ENCODE results near the gene GNL1.
A peak's percentile ranks its signal among the peaks of the same experiment; 100 is the strongest.
"Not testable (repeated sequence)": the region's sequence is repeated elsewhere in the genome, so short reads cannot be mapped to it uniquely, and the experiment has no call there.

Gene GNL1

DNA sequence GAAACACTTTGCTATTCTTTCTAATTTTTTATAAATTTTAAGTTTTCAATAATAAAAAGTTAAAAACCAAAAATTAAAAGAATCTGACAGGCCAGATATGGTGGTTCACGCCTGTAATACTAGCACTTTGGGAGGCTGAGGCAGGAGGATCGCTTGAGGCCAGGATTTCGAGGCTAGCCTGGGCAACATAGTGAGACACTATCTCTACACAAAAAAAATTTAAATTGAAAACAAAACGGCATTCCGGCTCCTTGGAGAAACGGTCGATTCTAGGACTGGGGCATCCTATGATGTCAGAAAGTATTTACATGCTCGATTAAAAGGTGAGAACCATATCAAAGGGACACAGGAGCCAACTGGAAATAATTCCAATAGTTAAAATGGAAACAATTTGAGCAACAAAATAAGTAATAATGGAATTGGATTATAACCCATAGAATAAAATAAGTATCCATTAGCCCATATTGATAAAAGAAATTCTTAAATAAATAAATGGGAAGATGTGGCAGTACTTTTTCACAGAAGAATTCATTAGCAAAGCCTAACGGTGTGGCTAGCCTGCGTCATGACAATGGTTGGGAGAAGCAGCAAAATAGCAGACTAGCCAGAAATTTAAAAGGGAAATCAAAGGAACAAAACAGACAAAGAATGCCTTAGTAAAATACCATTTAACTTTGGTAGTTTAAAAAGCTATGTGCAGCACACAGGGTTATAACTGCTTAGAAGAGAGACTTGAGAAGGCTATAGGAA lies 45.7 kb downstream of the GNL1 start:
- FAIRE-seq: no peak
- TF ChIP-seq POLR2A (IDR thresholded peaks at IDR 0.05; ENCODE audit: low read depth, low read length): no peak
- no peak for DNase-seq (ENCODE audit: insufficient read length, low spot score)

DNA sequence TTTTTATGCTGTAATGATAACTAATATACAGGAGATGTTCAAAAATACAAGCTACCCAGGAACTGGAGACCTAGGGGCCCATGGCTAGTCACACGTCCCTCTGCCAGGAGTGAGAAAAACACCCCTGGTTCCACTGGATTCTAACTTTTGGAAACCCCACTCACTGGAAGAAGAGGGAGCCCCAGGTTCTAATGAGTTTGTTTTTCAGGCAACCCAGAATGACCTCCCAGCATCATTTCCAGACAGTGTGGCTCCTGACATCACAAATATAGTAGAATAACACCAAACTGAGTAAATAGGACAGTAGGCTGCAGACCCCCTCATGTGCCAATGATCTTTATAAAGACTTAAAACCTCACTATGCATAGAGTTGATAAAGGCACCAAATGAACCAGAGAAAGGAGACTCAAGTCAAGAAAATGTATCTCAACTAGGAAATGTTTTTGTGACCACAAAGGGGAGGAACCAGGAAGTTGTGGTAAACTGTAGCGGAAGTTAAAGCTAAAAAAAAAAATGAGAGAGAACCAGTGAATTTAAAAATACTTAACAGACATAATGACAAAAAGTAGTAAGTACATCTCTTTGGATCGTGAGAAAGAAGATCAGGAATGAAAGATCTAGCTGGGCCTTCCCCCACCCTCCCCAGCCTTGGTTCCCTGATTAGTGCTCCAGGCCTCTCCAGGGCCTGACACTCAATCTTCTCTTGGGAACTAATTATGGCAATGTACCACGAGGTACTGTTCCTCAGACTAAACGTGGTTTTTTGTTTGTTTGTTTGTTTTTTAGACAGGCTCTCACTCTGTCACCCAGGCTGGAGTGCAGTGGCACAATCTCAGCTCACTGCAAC lies 47.2 kb downstream of the GNL1 start:
- no peak for DNase-seq (ENCODE audit: insufficient read length, low spot score)
- no peak for TF ChIP-seq POLR2A (IDR thresholded peaks at IDR 0.05; ENCODE audit: low read depth, low read length)
- FAIRE-seq: no peak

DNA sequence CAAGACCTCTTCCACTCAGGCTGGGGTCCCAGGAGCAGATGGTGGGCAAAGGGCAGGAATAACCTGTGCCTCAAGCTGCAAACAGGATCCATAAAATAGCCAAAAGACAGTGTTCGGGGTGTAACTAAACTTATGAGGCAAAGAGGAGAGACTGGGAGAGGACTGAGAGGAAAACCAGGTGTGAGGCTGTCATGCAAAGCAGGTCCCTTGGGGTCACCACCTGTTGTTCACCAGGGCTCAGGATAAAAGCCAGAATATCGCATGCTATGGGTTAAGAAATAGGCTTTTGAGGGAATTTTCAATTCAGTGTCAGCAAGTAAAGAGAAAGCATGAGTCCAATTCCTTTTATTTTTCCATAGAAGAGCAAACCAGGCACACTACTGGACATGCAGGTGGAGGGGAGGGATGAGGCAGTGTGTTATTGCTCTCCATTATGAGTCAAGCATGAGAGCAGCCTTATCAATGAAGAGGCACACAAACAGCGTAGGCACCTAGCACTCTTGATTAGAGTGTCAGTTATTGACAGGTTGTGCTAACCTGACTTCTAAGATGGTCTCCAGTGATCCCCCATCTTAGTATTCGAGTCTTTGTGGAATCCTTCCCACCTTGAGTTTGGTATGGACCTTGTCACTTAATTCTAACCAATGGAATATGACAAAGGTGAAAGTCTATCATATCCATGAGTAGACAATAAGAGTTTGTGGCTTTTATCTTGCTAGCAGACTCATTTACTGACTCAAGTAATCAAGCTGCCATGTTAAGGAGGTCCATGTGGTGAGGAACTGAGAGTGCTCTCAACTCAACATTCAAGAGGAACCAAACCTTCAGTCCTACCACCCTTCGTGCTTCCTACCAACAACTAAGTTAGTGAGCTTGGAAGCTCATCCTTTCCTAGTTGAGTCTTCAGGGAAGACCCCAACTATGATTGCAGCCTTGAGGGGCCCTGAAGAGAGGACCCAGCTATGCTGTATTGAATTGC lies 48.2 kb downstream of the GNL1 start:
- FAIRE-seq (no peak), DNase-seq (ENCODE audit: insufficient read length, low spot score) (no peak)
- TF ChIP-seq POLR2A (IDR thresholded peaks at IDR 0.05; ENCODE audit: low read depth, low read length): no peak

DNA sequence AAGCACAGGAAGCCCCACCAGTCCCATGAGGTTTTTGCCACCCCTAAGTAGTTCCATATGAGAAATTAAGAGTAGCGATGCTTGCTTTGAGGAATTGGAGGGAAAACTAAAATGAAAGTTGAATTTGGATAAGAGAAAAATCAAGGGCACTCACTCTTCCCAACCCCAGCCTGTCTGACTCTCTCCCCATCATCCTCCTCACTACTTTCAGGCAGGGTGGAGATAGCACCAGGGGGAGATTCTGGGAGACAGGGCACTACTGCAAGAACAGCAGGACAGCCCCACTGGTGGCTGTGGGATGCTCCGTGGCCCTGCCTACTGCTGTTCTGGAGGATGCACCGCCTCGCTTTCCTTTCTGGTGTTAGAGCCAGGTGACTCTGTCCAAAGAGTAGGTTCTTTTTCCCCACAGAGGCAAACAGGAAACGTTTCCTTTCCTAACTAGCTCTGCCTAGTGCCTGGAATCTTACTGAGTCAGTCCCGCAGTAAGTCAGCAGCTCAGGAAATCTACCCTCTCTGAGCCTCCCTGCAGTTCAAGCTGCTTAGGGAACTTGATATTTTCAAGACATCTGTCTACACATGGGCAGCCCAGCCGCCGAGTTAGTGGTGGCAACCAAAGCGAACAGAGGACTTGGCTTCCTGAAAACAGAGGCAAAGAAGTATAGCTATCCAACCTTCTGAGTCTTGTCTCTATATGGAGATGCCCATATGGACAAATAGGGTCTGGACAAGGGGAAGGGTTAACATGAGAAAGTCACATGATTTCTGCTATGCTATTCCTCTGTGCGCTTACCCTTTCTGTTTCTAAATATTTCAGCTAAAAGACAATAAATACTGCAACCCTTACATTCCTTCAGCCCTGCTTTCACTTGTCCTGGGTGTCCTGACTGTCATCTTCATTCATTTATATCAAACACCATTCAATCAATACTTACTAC lies 55.6 kb downstream of the GNL1 start:
- FAIRE-seq: peak; percentile 48
- TF ChIP-seq POLR2A (IDR thresholded peaks at IDR 0.05; ENCODE audit: low read depth, low read length): no peak
- no peak for DNase-seq (ENCODE audit: insufficient read length, low spot score)

DNA sequence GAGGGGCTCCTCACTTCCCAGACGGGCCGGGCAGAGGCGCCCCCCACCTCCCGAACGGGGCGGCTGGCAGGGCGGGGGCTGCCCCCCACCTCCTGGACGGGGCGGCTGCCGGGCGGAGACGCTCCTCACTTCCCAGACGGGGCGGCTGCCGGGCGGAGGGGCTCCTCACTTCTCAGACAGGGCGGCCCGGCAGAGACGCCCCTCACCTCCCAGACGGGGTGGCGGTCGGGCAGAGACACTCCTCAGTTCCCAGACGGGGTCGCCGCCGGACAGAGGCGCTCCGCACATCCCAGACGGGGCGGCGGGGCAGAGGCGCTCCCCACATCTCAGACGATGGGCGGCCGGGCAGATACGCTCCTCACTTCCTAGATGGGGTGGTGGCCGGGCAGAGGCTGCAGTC lies 57.6 kb downstream of the GNL1 start:
- FAIRE-seq; DNase-seq (ENCODE audit: insufficient read length, low spot score): not testable (repeated sequence)

DNA sequence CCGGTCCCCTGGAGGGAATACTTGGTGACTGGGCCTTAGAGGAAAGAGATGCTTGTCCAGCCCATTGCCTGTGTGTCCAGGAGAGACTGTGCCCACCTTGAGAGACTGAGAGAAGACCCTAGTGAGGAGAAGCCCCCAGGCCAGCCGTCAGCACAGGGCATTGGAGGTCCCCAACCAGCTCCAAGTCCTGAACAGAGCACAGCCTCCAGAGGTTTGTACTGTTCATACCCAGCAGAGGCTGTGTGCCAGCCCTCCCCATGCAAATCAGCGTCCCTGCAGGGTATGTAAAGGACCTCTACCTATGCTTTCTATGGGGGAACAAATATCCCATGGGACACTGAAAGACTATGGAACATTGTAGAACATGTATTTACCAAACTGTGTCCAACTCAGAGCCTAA lies 58.6 kb downstream of the GNL1 start:
- no peak for DNase-seq (ENCODE audit: insufficient read length, low spot score)
- FAIRE-seq: no peak
- no peak for TF ChIP-seq POLR2A (IDR thresholded peaks at IDR 0.05; ENCODE audit: low read depth, low read length)

DNA sequence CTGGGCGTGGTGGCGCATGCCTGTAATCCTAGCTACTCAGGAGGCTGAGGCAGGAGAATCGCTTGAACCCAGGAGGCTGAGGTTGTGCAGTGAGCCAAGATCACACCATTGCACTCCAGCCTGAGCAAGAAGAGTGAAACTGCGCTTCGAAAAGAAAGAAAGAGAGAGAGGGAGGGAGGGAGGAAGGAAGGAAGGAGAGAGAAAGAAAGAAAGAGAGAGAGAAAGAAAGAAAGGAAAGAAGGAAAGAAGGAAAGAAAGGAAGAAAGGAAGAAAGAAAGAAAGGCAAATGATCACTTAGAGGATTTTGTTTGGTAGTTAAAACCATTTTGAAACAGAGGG lies 59.1 kb downstream of the GNL1 start:
- not testable (repeated sequence) for FAIRE-seq; DNase-seq (ENCODE audit: insufficient read length, low spot score)

DNA sequence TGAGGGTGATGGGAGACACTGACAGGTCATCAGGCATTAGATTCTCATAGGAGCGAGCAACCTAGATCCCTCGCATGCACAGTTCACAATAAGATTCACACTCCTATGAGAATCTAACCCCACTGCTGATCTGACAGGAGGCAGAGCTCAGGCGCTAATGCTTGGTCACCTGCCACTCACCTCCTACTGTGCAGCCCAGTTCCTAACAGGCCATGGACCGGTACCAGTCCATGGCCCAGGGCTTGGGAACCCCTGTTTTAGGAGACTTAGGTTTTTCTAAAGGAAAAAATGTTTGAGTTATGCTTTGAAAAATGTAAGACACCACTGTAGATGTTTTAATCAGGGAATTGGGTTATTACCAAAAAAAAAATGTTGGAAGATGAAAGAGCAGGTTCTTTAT lies 60.3 kb downstream of the GNL1 start:
- no peak for DNase-seq (ENCODE audit: insufficient read length, low spot score)
- FAIRE-seq: no peak
- no peak for TF ChIP-seq POLR2A (IDR thresholded peaks at IDR 0.05; ENCODE audit: low read depth, low read length)

DNA sequence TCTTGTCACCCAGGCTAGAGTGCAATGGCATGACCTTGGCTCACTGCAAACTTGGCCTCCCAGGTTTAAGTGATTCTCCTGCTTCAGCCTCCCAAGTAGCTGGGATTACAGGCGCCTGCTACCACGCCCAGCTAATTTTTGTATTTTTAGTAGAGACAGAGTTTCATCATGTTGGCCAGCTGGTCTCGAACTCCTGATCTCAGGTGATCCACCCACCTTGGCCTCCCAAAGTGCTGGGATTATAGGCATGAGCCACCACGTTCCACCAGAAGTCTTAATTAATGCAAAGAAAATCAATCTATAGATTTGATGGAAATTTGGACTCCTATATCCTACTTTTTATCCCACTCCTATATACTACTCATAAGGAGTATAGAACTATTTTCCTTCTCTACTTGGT lies 61.2 kb downstream of the GNL1 start:
- not testable (repeated sequence) for FAIRE-seq; DNase-seq (ENCODE audit: insufficient read length, low spot score)

DNA sequence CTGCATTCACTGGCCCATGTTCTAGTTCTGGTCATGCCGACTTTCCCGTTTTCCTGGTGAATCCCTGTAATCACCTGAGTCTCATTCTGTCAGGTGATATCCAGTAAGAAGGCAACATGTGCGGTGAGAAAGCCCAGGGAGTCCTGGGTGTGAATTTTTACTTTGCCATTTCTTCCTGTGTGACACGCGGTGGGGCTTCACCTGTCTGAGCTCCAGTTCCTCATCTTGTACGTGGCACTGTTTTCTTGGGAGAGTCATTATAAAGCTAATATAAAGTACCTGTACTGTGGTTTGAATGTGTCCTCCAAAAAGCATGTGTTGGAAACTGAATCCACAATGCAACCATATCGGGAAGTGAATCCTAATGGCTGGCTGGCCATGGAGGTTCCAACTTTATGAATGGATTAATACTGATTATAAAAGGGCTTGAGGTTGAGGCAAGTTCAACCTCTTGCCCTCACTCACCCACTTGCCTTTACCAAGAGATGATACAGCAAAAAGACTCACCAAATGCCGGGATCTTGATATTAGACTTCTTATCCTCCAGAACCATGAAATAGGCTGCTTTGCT lies 61.9 kb downstream of the GNL1 start:
- TF ChIP-seq POLR2A (IDR thresholded peaks at IDR 0.05; ENCODE audit: low read depth, low read length): no peak
- FAIRE-seq (no peak), DNase-seq (ENCODE audit: insufficient read length, low spot score) (no peak)

DNA sequence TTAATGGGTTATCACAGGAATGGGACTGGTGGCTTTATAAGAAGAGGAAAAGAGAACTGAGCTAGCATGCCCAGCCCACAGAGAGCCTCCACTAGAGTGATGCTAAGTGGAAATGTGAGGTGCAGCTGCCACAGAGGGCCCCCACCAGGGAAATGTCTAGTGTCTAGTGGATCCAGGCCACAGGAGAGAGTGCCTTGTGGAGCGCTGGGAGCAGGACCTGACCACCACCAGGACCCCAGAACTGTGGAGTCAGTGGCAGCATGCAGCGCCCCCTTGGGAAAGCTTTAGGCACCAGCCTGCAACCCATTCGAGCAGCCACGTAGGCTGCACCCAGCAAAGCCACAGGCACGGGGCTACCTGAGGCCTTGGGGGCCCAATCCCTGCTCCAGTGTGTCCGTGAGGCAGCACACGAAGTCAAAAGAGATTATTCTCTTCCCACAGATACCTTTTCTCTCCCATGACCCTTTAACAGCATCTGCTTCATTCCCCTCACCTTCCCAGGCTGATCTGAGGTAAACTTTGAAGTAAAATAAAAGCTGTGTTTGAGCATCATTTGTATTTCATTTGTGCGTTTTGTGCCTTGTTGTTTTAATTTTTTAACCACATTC lies 62.5 kb downstream of the GNL1 start:
- TF ChIP-seq POLR2A (IDR thresholded peaks at IDR 0.05; ENCODE audit: low read depth, low read length): no peak
- no peak for FAIRE-seq
- DNase-seq (ENCODE audit: insufficient read length, low spot score): no peak
